IMR-90 (cell line): Measurements from ENCODE around the gene NAT14. TPM values are rescaled to one million over a fixed set of nuclear protein-coding genes. Genes with fewer than 3 reads are reported as not detected.

Source experiments
- ATAC-seq: fragments of 200-7000 bp; cut with Tn5 transposase; 2 replicates; pipeline ENCODE4 v1.9.1; 2020; ENCODE audit warnings: low read depth, mild to moderate bottlenecking, moderate library complexity
- BruUV-seq: library from RNA; stranded (reverse); fragments of 400-500 nt; replicated peaks from 2 replicates; lab custom pipeline; 2021; lab: Mats Ljungman, UMichigan
- CTCF ChIA-PET: fragments of 300-600 bp; formaldehyde crosslinking; extraction: SDS; loops from one replicate; lab custom pipeline; 2021; ENCODE audit warnings: antibody characterized with exemption; lab: Yijun Ruan, JAX
- POLR2A ChIA-PET: fragments of 300-600 bp; sonication (Branson Sonifier 250); formaldehyde crosslinking; loops from one replicate; lab custom pipeline; 2022; ENCODE audit warnings: antibody characterized with exemption; ENCODE audit not compliant: unreplicated experiment; lab: Charles Lee
- DNase-seq: peaks from one replicate; pipeline ENCODE4 v3.0.0; 2013
- H2AFZ ChIP-seq: replicated peaks from 2 replicates; pipeline ENCODE3; 2013; ENCODE audit warnings: low read length, mild to moderate bottlenecking; ENCODE audit not compliant: poor library complexity
- H2AK5ac ChIP-seq: 2 replicates; pipeline ENCODE4 v1.6.1; 2013; ENCODE audit warnings: low read depth, low read length, inconsistent platforms
- H2AK9ac ChIP-seq: replicated peaks from 2 replicates; pipeline ENCODE3; 2013; ENCODE audit warnings: mild to moderate bottlenecking, low read depth, low read length, moderate library complexity; ENCODE audit not compliant: poor library complexity
- H2BK120ac ChIP-seq: 2 replicates; pipeline ENCODE4 v1.6.1; 2013; ENCODE audit warnings: low read depth, low read length, inconsistent platforms
- H2BK15ac ChIP-seq: 3 replicates; pipeline ENCODE4 v1.6.1; 2013; ENCODE audit warnings: low read depth, low read length, inconsistent platforms
- H2BK20ac ChIP-seq: 2 replicates; pipeline ENCODE4 v1.6.1; 2013; ENCODE audit warnings: low read depth, mild to moderate bottlenecking, inconsistent platforms, low read length, moderate library complexity
- H2BK5ac ChIP-seq: 2 replicates; pipeline ENCODE4 v1.6.1; 2013; ENCODE audit warnings: mild to moderate bottlenecking, low read depth, low read length, inconsistent platforms; ENCODE audit not compliant: poor library complexity, severe bottlenecking
- H3K14ac ChIP-seq: replicated peaks from 2 replicates; pipeline ENCODE4 v1.6.1; 2013; ENCODE audit warnings: low read depth, low read length, inconsistent platforms
- H3K18ac ChIP-seq: 2 replicates; pipeline ENCODE4 v1.6.1; 2013; ENCODE audit warnings: low read depth, low read length, control low read depth
- H3K23ac ChIP-seq: 2 replicates; pipeline ENCODE4 v1.6.1; 2013; ENCODE audit warnings: low read depth, low read length, inconsistent platforms
- H3K27ac ChIP-seq: 2 replicates; pipeline ENCODE4 v1.5.1; 2013; ENCODE audit warnings: mild to moderate bottlenecking, control low read depth, low read length; ENCODE audit not compliant: insufficient read depth
- H3K27me3 ChIP-seq: 2 replicates; pipeline ENCODE4 v1.6.1; 2013; ENCODE audit warnings: low read length; ENCODE audit not compliant: control insufficient read depth, insufficient read depth
- H3K36me3 ChIP-seq: 2 replicates; pipeline ENCODE4 v1.6.1; 2013; ENCODE audit warnings: low read length, mixed read lengths; ENCODE audit not compliant: control insufficient read depth, insufficient read depth
- H3K4ac ChIP-seq: 2 replicates; pipeline ENCODE4 v1.6.1; 2013; ENCODE audit warnings: low read depth, low read length, inconsistent platforms
- H3K4me1 ChIP-seq: 2 replicates; pipeline ENCODE4 v1.6.1; 2013; ENCODE audit warnings: low read length, mixed read lengths; ENCODE audit not compliant: control insufficient read depth, insufficient read depth
- H3K4me2 ChIP-seq: 2 replicates; pipeline ENCODE4 v1.6.1; 2013; ENCODE audit warnings: low read depth, mild to moderate bottlenecking, control low read depth, low read length, moderate library complexity
- H3K4me3 ChIP-seq: 2 replicates; pipeline ENCODE4 v1.5.1; 2013; ENCODE audit warnings: low read depth, mild to moderate bottlenecking, control low read depth, low read length, moderate library complexity; ENCODE audit not compliant: insufficient read depth
- H3K56ac ChIP-seq: 2 replicates; pipeline ENCODE4 v1.6.1; 2013; ENCODE audit warnings: low read length, inconsistent platforms; ENCODE audit not compliant: insufficient read depth; ENCODE audit errors: extremely low read depth
- H3K79me1 ChIP-seq, 2 experiments: 2 replicates each; pipeline ENCODE4 v1.6.1; 2013; ENCODE audit warnings: low read length in 2 of 2, inconsistent platforms in 1 of 2, low read depth in 1 of 2
- H3K9ac ChIP-seq: 2 replicates; pipeline ENCODE4 v1.6.1; 2013; ENCODE audit warnings: low read depth, low read length, control low read depth
- H3K9me1 ChIP-seq: 2 replicates; pipeline ENCODE4 v1.6.1; 2013; ENCODE audit warnings: low read length, inconsistent platforms; ENCODE audit not compliant: insufficient read depth
- H3K9me3 ChIP-seq: 2 replicates; pipeline ENCODE4 v1.6.1; 2013; ENCODE audit warnings: low read length; ENCODE audit not compliant: control insufficient read depth, insufficient read depth
- H4K20me1 ChIP-seq: 2 replicates; pipeline ENCODE4 v1.6.1; 2013; ENCODE audit warnings: low read length, inconsistent platforms; ENCODE audit not compliant: insufficient read depth
- H4K5ac ChIP-seq: 2 replicates; pipeline ENCODE4 v1.6.1; 2013; ENCODE audit warnings: mild to moderate bottlenecking, low read depth, low read length, control low read depth
- H4K8ac ChIP-seq, 2 experiments: 2 replicates each; pipeline ENCODE4 v1.6.1; 2013; ENCODE audit warnings: low read depth in 2 of 2, low read length in 2 of 2, control low read depth in 1 of 2, inconsistent platforms in 1 of 2
- H4K91ac ChIP-seq: 2 replicates; pipeline ENCODE4 v1.6.1; 2013; ENCODE audit warnings: low read depth, low read length, inconsistent platforms; ENCODE audit not compliant: insufficient read depth
- BHLHE40 ChIP-seq: fragments of 150-350 bp; IDR thresholded peaks from 2 replicates; pipeline ENCODE4 v1.6.1; 2016; ENCODE audit warnings: mild to moderate bottlenecking, low read depth, low read length
- WGBS, 2 experiments: methylation state at CpG; one replicate each; pipeline versions ENCODE4 v1.1.5 to v1.1.7; 2013; ENCODE audit warnings: missing lambda C conversion rate in 2 of 2; ENCODE audit not compliant: insufficient read length in 1 of 2; ENCODE audit errors: extremely low coverage in 2 of 2; 5-methylcytosine and 5-hydroxymethylcytosine counted together
- dilution Hi-C: fragments of 300-500 bp; cut with HindIII; formaldehyde crosslinking; loops from one replicate; pipeline ENCODE4 v1.14.3; 2018; ENCODE audit warnings: low sequenced_read_pairs; ENCODE audit not compliant: unreplicated experiment
- in situ Hi-C: fragments of 300-500 bp; cut with MboI; formaldehyde crosslinking; loops from 3 replicates; pipeline ENCODE4 v1.14.3; 2019; ENCODE audit warnings: low sequenced_read_pairs, inconsistent platforms, mixed read lengths
- intact Hi-C: fragments of 100-400 bp; cut with micrococcal nuclease; formaldehyde crosslinking; loops from 2 replicates; pipeline ENCODE4 v1.10.0; 2022
- polyA plus RNA-seq, 3 experiments: library from polyadenylated mRNA; depleted of rRNA; stranded (reverse); fragments of >200 nt; gene quantifications; 2 replicates each; pipeline ENCODE4 v1.2.3, GENCODE V29; 2012; ENCODE audit warnings: low replicate concordance in 1 of 3
- total RNA-seq: library from RNA; depleted of rRNA; stranded (reverse); fragments of >200 nt; gene quantifications from 2 replicates; pipeline ENCODE4 v1.2.3, GENCODE V29; 2012
- TF ChIP-seq, protein P1 (sequence below): fragments of 150-350 bp; IDR thresholded peaks from 2 replicates; pipeline ENCODE4 v1.6.1; 2017; ENCODE audit warnings: mild to moderate bottlenecking, antibody characterized with exemption, low read length, low read depth
- TF ChIP-seq, protein P2 (sequence below): conservative IDR thresholded peaks from 2 replicates; pipeline ENCODE4 v1.5.1; 2012; ENCODE audit warnings: mild to moderate bottlenecking, low read depth, low read length, improper control_type of control experiment
- TF ChIP-seq, protein P3 (sequence below): fragments of 150-350 bp; IDR thresholded peaks from 2 replicates; pipeline ENCODE4 v1.6.1; 2016; ENCODE audit warnings: low read depth, mild to moderate bottlenecking, low read length, moderate library complexity, borderline replicate concordance

Gene NAT14
- total and polyA plus RNA-seq, 2 of the 4 experiments (the other 2 are of a cell fraction): 4.3 to 41.2 TPM

DNA sequence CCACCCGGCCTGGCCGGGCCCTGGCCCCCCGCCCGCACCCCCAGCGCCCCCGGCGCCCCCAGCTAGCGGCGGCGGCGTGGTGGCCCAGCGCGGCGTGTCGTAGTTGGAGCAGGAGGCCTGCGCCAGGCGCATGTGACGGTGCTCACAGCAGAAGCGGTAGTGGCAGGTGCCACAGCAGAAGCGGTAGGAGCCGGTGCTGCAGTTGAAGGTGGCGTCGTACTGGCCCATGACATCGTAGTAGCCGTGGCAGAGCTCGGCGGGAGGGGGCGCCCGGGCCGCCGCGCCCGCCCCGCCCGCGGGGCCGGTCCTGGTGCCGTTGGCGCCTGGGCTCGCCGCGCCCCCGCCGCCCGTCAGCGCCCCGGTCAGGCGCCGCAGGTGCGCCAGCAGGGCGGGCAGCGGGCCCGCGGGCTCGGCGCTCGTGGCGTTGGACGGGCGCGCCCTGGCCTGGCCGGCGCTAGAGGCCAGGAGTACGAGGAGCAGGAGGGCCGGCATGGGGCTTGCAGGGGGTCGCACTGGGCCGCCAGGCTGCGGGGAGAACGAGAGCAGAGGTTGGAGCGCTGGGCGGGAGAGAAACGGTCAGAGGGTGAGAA lies 42.5 kb upstream of the NAT14 start:
- no peaks in the 10 kb centered on the region for H3K79me1 ChIP-seq
- no peak overlapping the region for H2AK9ac ChIP-seq
- H4K8ac ChIP-seq: no peak overlapping the region
- DNase-seq: no peak
- H3K23ac ChIP-seq: no peak overlapping the region
- CTCF ChIA-PET: no interaction called here
- H2AFZ ChIP-seq: no peak overlapping the region
- TF ChIP-seq, protein P1, sequence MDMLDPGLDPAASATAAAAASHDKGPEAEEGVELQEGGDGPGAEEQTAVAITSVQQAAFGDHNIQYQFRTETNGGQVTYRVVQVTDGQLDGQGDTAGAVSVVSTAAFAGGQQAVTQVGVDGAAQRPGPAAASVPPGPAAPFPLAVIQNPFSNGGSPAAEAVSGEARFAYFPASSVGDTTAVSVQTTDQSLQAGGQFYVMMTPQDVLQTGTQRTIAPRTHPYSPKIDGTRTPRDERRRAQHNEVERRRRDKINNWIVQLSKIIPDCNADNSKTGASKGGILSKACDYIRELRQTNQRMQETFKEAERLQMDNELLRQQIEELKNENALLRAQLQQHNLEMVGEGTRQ: no peak
- TF ChIP-seq, protein P2, sequence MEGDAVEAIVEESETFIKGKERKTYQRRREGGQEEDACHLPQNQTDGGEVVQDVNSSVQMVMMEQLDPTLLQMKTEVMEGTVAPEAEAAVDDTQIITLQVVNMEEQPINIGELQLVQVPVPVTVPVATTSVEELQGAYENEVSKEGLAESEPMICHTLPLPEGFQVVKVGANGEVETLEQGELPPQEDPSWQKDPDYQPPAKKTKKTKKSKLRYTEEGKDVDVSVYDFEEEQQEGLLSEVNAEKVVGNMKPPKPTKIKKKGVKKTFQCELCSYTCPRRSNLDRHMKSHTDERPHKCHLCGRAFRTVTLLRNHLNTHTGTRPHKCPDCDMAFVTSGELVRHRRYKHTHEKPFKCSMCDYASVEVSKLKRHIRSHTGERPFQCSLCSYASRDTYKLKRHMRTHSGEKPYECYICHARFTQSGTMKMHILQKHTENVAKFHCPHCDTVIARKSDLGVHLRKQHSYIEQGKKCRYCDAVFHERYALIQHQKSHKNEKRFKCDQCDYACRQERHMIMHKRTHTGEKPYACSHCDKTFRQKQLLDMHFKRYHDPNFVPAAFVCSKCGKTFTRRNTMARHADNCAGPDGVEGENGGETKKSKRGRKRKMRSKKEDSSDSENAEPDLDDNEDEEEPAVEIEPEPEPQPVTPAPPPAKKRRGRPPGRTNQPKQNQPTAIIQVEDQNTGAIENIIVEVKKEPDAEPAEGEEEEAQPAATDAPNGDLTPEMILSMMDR: no peak
- TF ChIP-seq, protein P3, sequence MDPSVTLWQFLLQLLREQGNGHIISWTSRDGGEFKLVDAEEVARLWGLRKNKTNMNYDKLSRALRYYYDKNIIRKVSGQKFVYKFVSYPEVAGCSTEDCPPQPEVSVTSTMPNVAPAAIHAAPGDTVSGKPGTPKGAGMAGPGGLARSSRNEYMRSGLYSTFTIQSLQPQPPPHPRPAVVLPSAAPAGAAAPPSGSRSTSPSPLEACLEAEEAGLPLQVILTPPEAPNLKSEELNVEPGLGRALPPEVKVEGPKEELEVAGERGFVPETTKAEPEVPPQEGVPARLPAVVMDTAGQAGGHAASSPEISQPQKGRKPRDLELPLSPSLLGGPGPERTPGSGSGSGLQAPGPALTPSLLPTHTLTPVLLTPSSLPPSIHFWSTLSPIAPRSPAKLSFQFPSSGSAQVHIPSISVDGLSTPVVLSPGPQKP: no peak
- TF ChIP-seq BHLHE40: no peak
- WGBS, 2 experiments: 0% methylated on average over 9 of the region's 72 CpGs; no CpG with 5 or more reads in 1 of the 2 experiments
- no peak overlapping the region for H3K9ac ChIP-seq
- no peak overlapping the region for H2BK15ac ChIP-seq
- no peaks in the 10 kb centered on the region; the same call in 1 of the 2 replicates for H3K9me1 ChIP-seq
- intact Hi-C loops: no loop called here
- no peak overlapping the region for H3K18ac ChIP-seq
- peaks cover 1% of the 10 kb centered on the region; the same call in 1 of the 2 replicates for H4K20me1 ChIP-seq
- no peak overlapping the region for H3K27ac ChIP-seq
- no peak overlapping the region for H3K4me2 ChIP-seq
- no peak overlapping the region for H4K91ac ChIP-seq
- no peaks in the 10 kb centered on the region for H3K4me1 ChIP-seq
- in situ Hi-C loops: no loop called here
- BruUV-seq: no TSS peak
- no peak overlapping the region for H2BK20ac ChIP-seq
- no peak for ATAC-seq
- POLR2A ChIA-PET: no interaction called here
- no peak overlapping the region for H3K14ac ChIP-seq
- no peak overlapping the region for H4K5ac ChIP-seq
- no peak overlapping the region for H3K56ac ChIP-seq
- dilution Hi-C loops: no loop called here
- H2BK5ac ChIP-seq: no peak overlapping the region
- H3K9me3 ChIP-seq: no peaks in the 10 kb centered on the region
- H3K36me3 ChIP-seq: no peaks in the 10 kb centered on the region
- H2AK5ac ChIP-seq: no peak overlapping the region
- H3K27me3 ChIP-seq: peaks cover 71% of the 10 kb centered on the region
- H2BK120ac ChIP-seq: no peak overlapping the region
- H3K4ac ChIP-seq: no peak overlapping the region
- no peak overlapping the region for H3K4me3 ChIP-seq
